Measurements from ENCODE around the gene TMEM151A.

TMEM151A gene

GRCh38 chr11:66336234-66337102, 44.8 kb downstream of the TMEM151A start, which contains the start of gene RIN1:
Gene RIN1, minus strand, starts transcription at chr11:66336434. Its CDS starts 32 bp downstream, at chr11:66336402.
- DNase-seq (ENCODE audit: low read depth, low spot score), result peak; percentile 71
- peak within 1 kb of the TSS; percentile 80 for H3K4me3 ChIP-seq (ENCODE audit: low read depth, low read length)
- ChIA-PET POLR2A (interaction anchor here (0.6 to 3.7 kb wide), 9 partner anchors 8 to 281 kb away, joined by 3 to 106 read pairs (median 12); partner anchors contain the start of genes B4GAT1, BRMS1, CD248 and YIF1A), CTCF (interaction anchor here (0.9 to 8.8 kb wide), 14 partner anchors 9 to 70 kb away, joined by 3 to 231 read pairs (median 6); partner anchors contain the start of genes BRMS1, CD248, RAB1B and YIF1A)
- TF ChIP-seq, protein P1, sequence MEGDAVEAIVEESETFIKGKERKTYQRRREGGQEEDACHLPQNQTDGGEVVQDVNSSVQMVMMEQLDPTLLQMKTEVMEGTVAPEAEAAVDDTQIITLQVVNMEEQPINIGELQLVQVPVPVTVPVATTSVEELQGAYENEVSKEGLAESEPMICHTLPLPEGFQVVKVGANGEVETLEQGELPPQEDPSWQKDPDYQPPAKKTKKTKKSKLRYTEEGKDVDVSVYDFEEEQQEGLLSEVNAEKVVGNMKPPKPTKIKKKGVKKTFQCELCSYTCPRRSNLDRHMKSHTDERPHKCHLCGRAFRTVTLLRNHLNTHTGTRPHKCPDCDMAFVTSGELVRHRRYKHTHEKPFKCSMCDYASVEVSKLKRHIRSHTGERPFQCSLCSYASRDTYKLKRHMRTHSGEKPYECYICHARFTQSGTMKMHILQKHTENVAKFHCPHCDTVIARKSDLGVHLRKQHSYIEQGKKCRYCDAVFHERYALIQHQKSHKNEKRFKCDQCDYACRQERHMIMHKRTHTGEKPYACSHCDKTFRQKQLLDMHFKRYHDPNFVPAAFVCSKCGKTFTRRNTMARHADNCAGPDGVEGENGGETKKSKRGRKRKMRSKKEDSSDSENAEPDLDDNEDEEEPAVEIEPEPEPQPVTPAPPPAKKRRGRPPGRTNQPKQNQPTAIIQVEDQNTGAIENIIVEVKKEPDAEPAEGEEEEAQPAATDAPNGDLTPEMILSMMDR (IDR thresholded peaks at IDR 0.05; ENCODE audit: insufficient read depth, low read length, missing control alignments), result peak; percentile 29

DNA sequence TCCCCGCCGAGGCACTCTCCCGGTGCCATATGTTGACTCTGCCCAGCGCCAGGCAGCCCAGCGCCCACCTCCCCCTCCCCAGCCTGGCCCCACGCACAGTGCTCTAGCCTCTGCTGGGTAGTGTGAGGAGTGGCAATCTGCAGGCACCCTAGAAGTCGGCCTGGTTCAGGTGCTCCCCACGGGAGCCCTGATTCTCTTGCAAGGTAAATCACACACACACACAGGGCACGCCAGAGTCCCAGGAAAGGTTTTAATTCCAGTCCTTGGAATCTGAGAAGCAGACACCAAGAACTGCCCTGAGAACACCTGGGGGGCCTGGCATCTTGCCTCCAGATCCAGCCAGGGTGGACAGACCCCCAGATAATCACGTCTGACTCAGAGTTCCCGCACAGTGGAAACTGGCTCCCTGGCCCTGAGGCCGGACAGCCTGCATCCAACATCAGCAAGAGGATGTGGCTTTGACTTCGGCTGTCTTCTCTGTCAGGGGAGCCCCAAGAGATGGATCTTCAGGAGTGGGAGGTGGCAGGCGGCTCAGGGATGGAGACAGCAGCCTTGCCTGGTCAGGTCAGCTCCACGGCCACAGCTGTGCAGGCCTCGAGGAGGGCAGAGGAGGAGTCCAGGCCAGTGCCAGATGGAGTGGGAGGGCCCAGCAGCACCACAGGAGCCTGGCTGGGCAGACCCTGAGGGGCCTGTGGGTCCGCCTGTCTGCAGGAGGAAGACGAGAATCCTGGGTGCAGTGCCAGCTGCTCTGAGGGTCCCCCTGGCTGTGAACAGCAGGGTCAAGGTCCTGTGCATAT, 45.6 kb downstream of the TMEM151A start:
- ChIA-PET CTCF (interaction anchor here (1.0 to 11.7 kb wide), 7 partner anchors 25 to 71 kb away, joined by 3 to 231 read pairs (median 8); partner anchors contain the start of gene YIF1A), POLR2A (interaction anchor here (0.9 to 3.7 kb wide), 6 partner anchors 10 to 25 kb away, joined by 4 to 106 read pairs (median 18); partner anchors contain the start of gene CD248)
- no peak overlapping the region for H3K4me3 ChIP-seq (ENCODE audit: low read depth, low read length)
- TF ChIP-seq, protein P1 (IDR thresholded peaks at IDR 0.05; ENCODE audit: insufficient read depth, low read length, missing control alignments), result no peak
- no peak for DNase-seq (ENCODE audit: low read depth, low spot score)

GRCh38 chr11:66338276-66339161, 46.8 kb downstream of the TMEM151A start:
- no peak overlapping the region for H3K4me3 ChIP-seq (ENCODE audit: low read depth, low read length)
- CTCF ChIA-PET, result interaction anchor here (0.8 to 11.7 kb wide), 5 partner anchors 10 to 56 kb away, joined by 3 to 129 read pairs (median 4); no protein-coding TSS in a partner anchor
- POLR2A ChIA-PET, result interaction anchor here (0.9 to 1.4 kb wide), 4 partner anchors 10 to 26 kb away, joined by 3 to 7 read pairs (median 4); no protein-coding TSS in a partner anchor
- no peak for DNase-seq (ENCODE audit: low read depth, low spot score)
- TF ChIP-seq, protein P1 (IDR thresholded peaks at IDR 0.05; ENCODE audit: insufficient read depth, low read length, missing control alignments), result no peak

DNA sequence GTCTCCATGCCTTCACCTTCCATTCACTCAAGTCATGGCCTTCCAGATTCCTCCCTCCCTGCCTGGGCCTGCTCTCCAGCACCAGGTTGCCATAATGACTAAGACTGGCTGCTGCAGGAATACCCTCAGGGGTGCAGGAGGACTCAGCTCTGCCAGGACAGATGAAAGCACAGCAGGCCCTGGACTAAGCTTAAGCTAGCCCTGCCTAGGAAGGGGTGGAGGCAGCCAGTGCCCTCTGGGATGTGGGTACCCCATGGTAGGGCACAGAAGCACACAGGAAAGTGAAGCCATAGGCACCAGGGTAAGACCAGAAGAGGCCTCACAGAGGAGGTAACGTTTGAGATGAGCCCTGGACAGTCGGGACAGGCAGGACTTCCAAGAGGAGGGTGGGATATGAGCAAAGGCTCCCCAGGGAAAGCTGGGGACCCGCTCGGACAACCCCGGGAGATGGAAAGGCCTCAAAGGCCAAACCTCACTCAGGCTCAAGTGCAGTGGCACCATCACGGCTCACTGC, 47.5 kb downstream of the TMEM151A start:
- ChIA-PET POLR2A (no interaction called here), CTCF (interaction anchor here (1.4 to 11.7 kb wide), 3 partner anchors 27 to 51 kb away, joined by 4 to 129 read pairs (median 13); no protein-coding TSS in a partner anchor)
- TF ChIP-seq, protein P1 (IDR thresholded peaks at IDR 0.05; ENCODE audit: insufficient read depth, low read length, missing control alignments), result no peak
- no peak overlapping the region for H3K4me3 ChIP-seq (ENCODE audit: low read depth, low read length)
- no peak for DNase-seq (ENCODE audit: low read depth, low spot score)

GRCh38 chr11:66339686-66340483, 48.2 kb downstream of the TMEM151A start:
- DNase-seq (ENCODE audit: low read depth, low spot score), result no peak
- CTCF ChIA-PET, result interaction anchor here (0.7 to 11.7 kb wide), 7 partner anchors 10 to 69 kb away, joined by 3 to 129 read pairs (median 4); no protein-coding TSS in a partner anchor
- TF ChIP-seq, protein P1 (IDR thresholded peaks at IDR 0.05; ENCODE audit: insufficient read depth, low read length, missing control alignments), result no peak
- H3K4me3 ChIP-seq (ENCODE audit: low read depth, low read length), result no peak overlapping the region
- POLR2A ChIA-PET, result no interaction called here
